GM11168 (cell line): ENCODE measurements around the gene USP11.

Experiments
- in situ Hi-C: fragments of 300-500 bp; cut with MboI; formaldehyde crosslinking; loops from one replicate; pipeline ENCODE4 v1.12.0; 2022; ENCODE audit warnings: low sequenced_read_pairs; ENCODE audit not compliant: unreplicated experiment

The USP11 gene

DNA sequence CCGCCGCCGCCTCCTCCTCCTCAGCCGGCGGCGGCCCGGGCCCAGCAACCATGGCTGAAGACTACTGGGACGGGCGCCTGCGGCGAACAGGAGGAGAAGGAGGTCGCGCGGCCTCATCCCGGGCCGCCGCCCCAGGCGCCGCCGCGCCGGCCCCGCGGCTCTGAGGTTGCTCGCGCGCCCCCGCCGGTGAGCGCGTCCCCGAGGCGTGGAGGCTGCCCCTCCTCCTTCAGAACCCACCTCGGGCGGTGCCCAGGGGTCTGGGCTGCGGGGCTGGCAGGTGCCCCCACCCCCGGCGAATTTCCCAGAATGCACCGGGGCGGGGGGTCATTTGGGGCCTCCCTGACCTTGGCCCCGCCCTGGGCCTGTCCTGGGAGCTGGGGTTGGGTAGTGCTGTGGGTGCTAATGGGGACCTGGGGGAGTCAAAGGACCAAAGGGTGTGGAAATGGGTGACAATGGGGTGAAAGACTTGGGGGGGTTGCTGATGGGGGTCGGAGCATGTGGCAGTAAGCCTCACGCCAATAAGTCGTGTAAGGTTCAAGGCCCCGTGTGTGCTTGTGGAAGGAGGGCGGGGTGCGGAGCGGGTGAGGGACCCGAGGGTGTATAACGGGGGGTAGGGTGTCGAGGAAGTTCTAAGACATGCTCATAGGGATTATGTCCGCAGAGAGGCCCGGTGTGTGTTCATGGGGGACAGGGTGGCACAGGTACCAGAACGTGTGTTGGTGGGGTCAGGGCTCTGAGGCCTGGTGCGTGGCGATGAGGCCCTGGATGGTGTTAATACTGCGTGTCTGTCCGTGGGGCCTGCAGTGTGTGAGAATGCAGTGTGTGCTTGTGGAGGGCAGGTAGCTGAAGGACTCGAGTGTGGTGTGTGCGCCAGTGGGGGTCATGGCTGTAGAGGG is 13.6 kb upstream of the USP11 start:
- in situ Hi-C loops = loop anchor here (25.0 kb wide), 1 partner anchor 168 kb away; no protein-coding TSS in a partner anchor

DNA sequence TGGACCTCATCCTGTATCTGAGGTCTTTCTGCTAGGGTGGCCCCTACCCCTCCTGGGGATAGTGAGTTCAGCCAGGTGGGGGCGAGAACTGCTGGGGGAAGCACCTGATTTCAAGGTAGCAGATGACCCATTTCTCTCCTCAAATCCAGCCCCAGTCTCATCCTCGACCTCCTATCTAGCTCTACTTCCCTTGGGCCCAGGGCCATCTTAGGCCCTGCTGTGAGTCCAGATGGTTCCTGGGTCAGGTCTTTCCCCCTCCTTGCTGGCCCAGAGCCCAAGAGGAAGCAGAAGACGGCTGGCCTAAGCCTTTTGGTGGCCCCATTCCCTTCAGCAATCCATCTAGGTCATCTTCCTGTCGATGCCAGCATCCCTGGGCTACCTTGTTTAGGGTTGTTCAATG is 11.1 kb upstream of the USP11 start:
- in situ Hi-C loops = loop anchor here (25.0 kb wide), 1 partner anchor 166 kb away; no protein-coding TSS in a partner anchor

- in situ Hi-C loops = loop anchor here (25.0 kb wide), 1 partner anchor 164 kb away; no protein-coding TSS in a partner anchor
Measured at GRCh38 chrX:47222751-47223350, 10.0 kb upstream of the USP11 start.

DNA sequence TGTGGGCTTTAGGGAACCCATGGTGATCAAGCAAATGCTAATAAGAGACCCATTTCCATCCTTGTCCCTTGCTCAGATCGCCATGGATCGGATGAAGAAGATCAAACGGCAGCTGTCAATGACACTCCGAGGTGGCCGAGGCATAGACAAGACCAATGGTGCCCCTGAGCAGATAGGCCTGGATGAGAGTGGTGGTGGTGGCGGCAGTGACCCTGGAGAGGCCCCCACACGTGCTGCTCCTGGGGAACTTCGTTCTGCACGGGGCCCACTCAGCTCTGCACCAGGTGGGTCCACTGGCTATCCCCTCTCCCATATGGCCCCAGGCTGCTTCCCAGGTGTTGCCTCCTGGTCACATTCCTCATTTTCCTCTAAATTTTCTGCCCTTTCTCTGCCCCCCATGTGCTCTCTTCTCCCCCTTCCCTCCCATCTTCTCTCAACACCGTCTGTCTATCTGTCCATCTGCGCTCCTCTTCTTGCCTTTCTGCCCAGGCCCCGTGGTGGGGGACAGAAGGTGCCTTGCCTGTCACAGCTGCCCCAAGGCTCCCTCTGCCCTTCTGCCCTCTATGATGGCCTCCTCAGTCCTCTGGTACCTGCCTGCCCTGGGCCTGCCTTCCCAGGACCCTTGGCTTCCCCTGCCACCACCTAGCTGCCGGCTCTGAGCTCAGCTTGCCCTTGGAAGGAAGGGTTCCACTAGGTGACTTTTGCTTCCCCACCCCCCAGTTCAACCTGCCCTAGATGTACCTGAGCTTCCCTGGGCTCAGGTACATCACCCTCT is 9.1 kb upstream of the USP11 start:
- in situ Hi-C loops = loop anchor here (25.0 kb wide), 1 partner anchor 164 kb away; no protein-coding TSS in a partner anchor

GRCh38 chrX:47224266-47224895 is 8.4 kb upstream of the USP11 start:
- in situ Hi-C loops = loop anchor here (25.0 kb wide), 1 partner anchor 163 kb away; no protein-coding TSS in a partner anchor

GRCh38 chrX:47224896-47225290 is 7.9 kb upstream of the USP11 start:
- in situ Hi-C loops = loop anchor here (25.0 kb wide), 1 partner anchor 162 kb away; no protein-coding TSS in a partner anchor

GRCh38 chrX:47226071-47226470 is 6.7 kb upstream of the USP11 start:
- in situ Hi-C loops = no loop called here

GRCh38 chrX:47226531-47227333 is 6.1 kb upstream of the USP11 start:
- in situ Hi-C loops = no loop called here

- in situ Hi-C loops = no loop called here
Measured at GRCh38 chrX:47227334-47227583, 5.5 kb upstream of the USP11 start.

GRCh38 chrX:47228550-47229270 is 4.1 kb upstream of the USP11 start:
- in situ Hi-C loops = no loop called here

DNA sequence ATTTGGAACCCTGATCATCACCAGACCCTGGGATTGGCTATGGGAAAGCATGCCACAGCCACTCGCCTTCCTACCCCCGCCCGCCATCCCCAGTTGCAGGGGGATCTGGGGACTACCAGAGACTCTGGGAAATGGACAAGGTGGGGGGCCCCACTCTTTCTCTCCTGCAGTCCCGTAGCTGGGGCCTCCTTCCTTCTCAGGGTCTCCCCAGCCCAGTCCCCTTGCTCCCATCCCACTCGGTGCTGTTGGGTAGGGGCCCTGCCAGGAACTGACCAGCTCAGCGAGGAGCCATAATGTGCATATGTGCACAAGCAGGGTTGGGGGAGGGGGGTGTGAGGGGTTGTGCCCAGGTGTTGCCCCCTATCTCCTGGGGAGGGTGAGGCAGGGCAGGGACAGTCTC is 3.4 kb upstream of the USP11 start:
- in situ Hi-C loops = no loop called here

- in situ Hi-C loops = no loop called here
Measured at GRCh38 chrX:47230136-47230868, 2.5 kb upstream of the USP11 start.

DNA sequence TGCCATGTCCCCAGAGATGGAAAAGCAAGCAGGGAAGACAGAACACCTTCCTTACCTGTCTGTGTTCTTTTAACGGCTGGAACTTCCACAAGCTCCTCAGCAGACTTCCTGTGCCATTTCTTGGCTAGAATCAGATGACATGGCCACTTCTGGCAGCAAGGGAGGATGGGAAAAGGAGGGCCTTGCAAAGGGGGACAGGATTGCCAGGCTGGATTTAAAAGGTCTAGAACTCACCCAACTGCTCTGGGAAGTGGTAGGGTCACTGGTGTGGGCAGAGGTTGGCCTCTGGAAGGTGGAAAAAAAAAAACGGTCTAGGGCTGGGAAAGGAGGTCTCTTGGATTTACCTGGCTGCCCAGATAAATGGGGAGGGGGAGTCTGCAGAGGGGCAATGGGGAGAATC is 1.6 kb upstream of the USP11 start:
- in situ Hi-C loops = no loop called here

DNA sequence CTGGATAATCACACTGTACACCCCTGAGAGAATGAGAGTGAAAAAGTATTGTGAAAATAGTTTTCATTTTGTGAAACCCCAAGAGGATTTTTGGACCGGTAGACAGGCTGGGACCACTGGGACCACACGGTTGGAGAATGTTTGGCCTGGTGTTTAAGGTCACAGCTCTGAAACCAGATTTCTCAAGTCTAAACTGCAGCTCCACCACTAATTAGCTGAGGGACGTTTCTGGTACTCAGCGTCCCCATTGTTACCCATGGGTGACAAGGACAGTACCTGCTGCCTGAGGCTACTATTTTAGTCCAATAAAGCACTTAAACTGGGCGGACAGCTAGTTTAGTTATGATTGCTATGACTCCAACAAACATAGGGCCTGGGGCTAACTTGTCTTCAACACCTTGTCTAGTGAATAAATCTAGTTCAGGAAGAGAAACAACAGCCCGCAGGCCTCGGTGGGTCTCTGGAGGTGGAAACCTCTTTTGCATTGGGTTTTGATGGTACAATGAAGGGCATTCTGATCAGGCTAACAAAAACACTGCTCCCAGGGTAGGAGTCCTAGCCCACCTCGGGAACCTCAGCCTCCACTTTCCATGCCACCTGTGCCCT is 509 bp upstream of the USP11 start:
- in situ Hi-C loops = no loop called here

DNA sequence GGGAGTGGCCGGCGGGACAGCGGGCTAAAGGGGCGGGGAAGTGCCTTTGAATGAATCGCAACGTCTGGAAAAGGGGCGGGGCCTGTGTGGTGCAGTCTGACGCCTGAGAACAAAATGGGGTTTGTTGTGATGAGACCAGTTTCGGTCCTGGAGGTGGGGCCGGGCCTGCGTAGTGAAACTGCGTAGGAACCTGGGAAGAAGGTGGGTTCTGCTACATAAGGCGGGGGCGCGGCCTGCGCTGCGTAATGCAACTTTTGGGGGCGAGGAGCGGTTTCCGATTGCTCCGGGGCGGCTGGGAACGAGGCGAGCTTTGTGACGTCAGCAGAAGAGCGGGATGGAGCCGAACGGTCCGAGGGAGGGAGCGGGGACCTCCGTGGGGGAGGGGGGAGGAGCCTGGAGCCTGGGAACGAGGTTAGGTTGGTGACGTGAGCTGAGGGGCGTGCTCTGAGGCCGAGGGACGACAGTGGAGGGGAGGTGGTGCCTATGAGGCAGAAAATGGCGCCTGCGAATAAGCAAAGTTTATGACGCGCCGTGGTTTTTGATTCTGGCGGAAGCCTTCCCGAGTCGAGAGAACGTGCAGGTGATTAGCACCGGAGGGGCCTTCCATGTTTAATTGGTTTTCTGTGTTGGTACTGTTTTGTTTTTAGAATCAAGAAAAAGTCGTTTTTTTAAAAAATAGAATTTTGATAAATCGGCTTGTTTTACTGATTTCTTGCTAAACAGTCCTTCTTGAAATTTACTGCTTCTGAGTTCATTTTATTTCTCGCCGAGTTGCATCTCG is 714 bp downstream of the USP11 start:
- in situ Hi-C loops = no loop called here

- in situ Hi-C loops = no loop called here
Measured at GRCh38 chrX:47234583-47234982, 1.8 kb downstream of the USP11 start.

DNA sequence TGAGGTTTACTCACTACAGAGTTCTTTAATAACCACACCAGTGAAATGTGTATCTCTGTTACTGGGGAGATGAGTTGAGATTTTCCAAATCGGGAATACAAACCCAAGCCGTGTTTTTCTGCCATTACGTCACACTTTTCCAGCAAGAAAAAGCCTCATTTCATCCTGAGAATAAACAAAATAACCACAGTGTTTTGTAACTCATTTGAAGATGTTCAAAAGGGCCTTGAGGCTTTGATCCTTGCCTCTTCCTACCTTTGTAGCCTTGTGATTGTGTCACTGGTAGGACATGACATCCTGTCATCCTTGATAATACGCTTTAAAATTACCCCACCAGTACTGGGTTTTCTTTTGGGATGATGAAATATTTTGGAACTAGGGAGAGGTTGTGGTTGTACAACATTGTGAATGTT is 2.9 kb downstream of the USP11 start:
- in situ Hi-C loops = no loop called here
